ENCODE measurements around the gene DCUN1D1.

DCUN1D1 gene

GRCh38 chr3:182980204-182981037 is at the start of gene DCUN1D1:
Gene DCUN1D1, minus strand, starts transcription at chr3:182980538. Its CDS starts 49 bp downstream, at chr3:182980489.
- TF ChIP-seq CTCF (IDR thresholded peaks at IDR 0.05; ENCODE audit: low read depth, low read length, missing control alignments), result no peak
- peak within 1 kb of the TSS; percentile 97 for H3K4me3 ChIP-seq (ENCODE audit: low read depth, low read length)
- no peak for DNase-seq (ENCODE audit: low read depth)

GRCh38 chr3:183028416-183028815 is 48.1 kb upstream of the DCUN1D1 start:
- H3K4me3 ChIP-seq (ENCODE audit: low read depth, low read length), result no peak overlapping the region
- no peak for DNase-seq (ENCODE audit: low read depth)
- no peak for TF ChIP-seq CTCF (IDR thresholded peaks at IDR 0.05; ENCODE audit: low read depth, low read length, missing control alignments)

- no peak for DNase-seq (ENCODE audit: low read depth)
Observed at GRCh38 chr3:183027276-183027675, 46.9 kb upstream of the DCUN1D1 start.

GRCh38 chr3:183022936-183023516 is 42.7 kb upstream of the DCUN1D1 start:
- DNase-seq (ENCODE audit: low read depth), result no peak
- TF ChIP-seq CTCF (IDR thresholded peaks at IDR 0.05; ENCODE audit: low read depth, low read length, missing control alignments), result no peak
- H3K4me3 ChIP-seq (ENCODE audit: low read depth, low read length), result no peak overlapping the region

More at GRCh38 chr3:183027276-183027675, 46.9 kb upstream of the DCUN1D1 start:
- TF ChIP-seq CTCF (IDR thresholded peaks at IDR 0.05; ENCODE audit: low read depth, low read length, missing control alignments), result no peak
- no peak overlapping the region for H3K4me3 ChIP-seq (ENCODE audit: low read depth, low read length)

GRCh38 chr3:183018421-183019192 is 38.3 kb upstream of the DCUN1D1 start:
- no peak for TF ChIP-seq CTCF (IDR thresholded peaks at IDR 0.05; ENCODE audit: low read depth, low read length, missing control alignments)
- DNase-seq (ENCODE audit: low read depth), result no peak
- no peak overlapping the region for H3K4me3 ChIP-seq (ENCODE audit: low read depth, low read length)

- DNase-seq (ENCODE audit: low read depth), result no peak
- no peak for TF ChIP-seq CTCF (IDR thresholded peaks at IDR 0.05; ENCODE audit: low read depth, low read length, missing control alignments)
- H3K4me3 ChIP-seq (ENCODE audit: low read depth, low read length), result no peak overlapping the region
Observed at GRCh38 chr3:183015185-183015584, 34.8 kb upstream of the DCUN1D1 start.
